ENCODE measurements around the gene ZFYVE26. TPM values are rescaled to one million over a fixed set of nuclear protein-coding genes. Genes with fewer than 3 reads are reported as not detected.

Gene ZFYVE26
- total RNA-seq, 1 experiment from 2014 or later = 19.9 TPM

DNA sequence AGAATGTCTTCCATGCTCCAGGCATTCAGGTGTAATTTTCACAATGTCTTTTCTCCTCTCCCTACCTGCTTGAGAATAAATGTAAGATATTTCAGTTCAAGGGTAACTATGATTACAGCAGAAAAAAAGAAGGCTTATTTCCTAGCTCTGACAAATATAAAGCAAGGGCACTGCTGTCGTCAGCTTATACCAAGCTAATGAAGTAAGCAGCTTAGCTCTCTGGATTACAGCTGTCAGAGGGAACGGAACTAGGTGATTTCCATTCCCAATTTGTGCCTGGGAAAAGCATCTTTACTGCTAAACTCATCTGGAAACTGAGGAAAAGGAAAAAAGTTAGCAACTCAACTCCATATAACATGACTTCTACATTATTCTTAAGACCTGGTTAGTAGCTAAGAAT lies 56.5 kb downstream of the ZFYVE26 start:
- no peak overlapping the region for H3K14ac ChIP-seq (ENCODE audit: insufficient read depth, low read length)
- H3K18ac ChIP-seq (ENCODE audit: insufficient read length, low read depth, low read length) = no peak overlapping the region
- H4K91ac ChIP-seq (ENCODE audit: insufficient read length, low read depth, low read length) = no peak overlapping the region
- no peak overlapping the region for H2AK5ac ChIP-seq (ENCODE audit: insufficient read length, low read length)
- H3K27me3 ChIP-seq (ENCODE audit: insufficient read depth, low read length) = no peaks in the 10 kb centered on the region
- H3K27ac ChIP-seq (ENCODE audit: insufficient read length, low read depth, low read length) = no peak overlapping the region
- H3K23ac ChIP-seq (ENCODE audit: insufficient read length, low read depth, low read length) = no peak overlapping the region
- H2BK15ac ChIP-seq (ENCODE audit: low read depth, low read length) = no peak overlapping the region
- no peaks in the 10 kb centered on the region for H3K79me1 ChIP-seq (ENCODE audit: insufficient read depth, low read depth, low read length, poor library complexity, severe bottlenecking)
- no peak overlapping the region for H4K8ac ChIP-seq (replicated peaks; ENCODE audit: insufficient read length, low read depth, low read length)
- H2BK12ac ChIP-seq (ENCODE audit: insufficient read length, low read depth, low read length) = no peak overlapping the region
- H3T11ph ChIP-seq (ENCODE audit: low read length) = no peak overlapping the region
- no peaks in the 10 kb centered on the region for H3K27me3 Mint-ChIP-seq (ENCODE audit: low read depth)
- H3K27ac Mint-ChIP-seq = no peak overlapping the region
- H3K4me3 Mint-ChIP-seq = no peak overlapping the region
- H2AFZ ChIP-seq (ENCODE audit: low read length) = no peak overlapping the region
- H3K4me1 ChIP-seq (ENCODE audit: insufficient read depth, low read length) = no peaks in the 10 kb centered on the region
- no peaks in the 10 kb centered on the region for H4K20me1 ChIP-seq (ENCODE audit: control insufficient read depth, insufficient read depth, insufficient read length)
- H4K5ac ChIP-seq (ENCODE audit: insufficient read length, low read depth, low read length) = no peak overlapping the region
- H3K4me2 ChIP-seq (ENCODE audit: insufficient read depth, insufficient read length, low read length) = no peak overlapping the region
- no peak overlapping the region for H3K4ac ChIP-seq (ENCODE audit: low read depth, low read length)
- TF ChIP-seq CTCF (conservative IDR thresholded peaks at IDR 0.05) = no peak
- no peak overlapping the region for H3K9ac ChIP-seq (ENCODE audit: extremely low read depth, insufficient read length, low read length)
- H3K56ac ChIP-seq (ENCODE audit: insufficient read length, low read depth, low read length) = no peak overlapping the region
- H2BK20ac ChIP-seq (ENCODE audit: low read depth, low read length, poor library complexity, severe bottlenecking) = no peak overlapping the region
- H3K9me3 Mint-ChIP-seq = no peaks in the 10 kb centered on the region
- WGBS (ENCODE audit: extremely low coverage, insufficient read length, low lambda C conversion rate) = no CpG with 5 or more reads among the region's 2 CpGs
- peaks cover 3 to 42% (median 27%) of the 10 kb centered on the region in 3 experiments; a peak in 6 of 7 replicates for H3K36me3 Mint-ChIP-seq (ENCODE audit: insufficient read depth in 1 of 3, low read depth in 3 of 3)
- DNase-seq = no peak
- no peak overlapping the region for H2BK5ac ChIP-seq (ENCODE audit: insufficient read length, low read length)
- H3K9me3 ChIP-seq (ENCODE audit: control insufficient read depth, low read depth, low read length) = no peaks in the 10 kb centered on the region
- no peaks in the 10 kb centered on the region for H3K4me1 Mint-ChIP-seq
- H2BK120ac ChIP-seq (ENCODE audit: low read depth, low read length, poor library complexity, severe bottlenecking) = no peak overlapping the region
- no peaks in the 10 kb centered on the region for H3K23me2 ChIP-seq (ENCODE audit: insufficient read length, low read depth, low read length, poor library complexity, severe bottlenecking)
- no peaks in the 10 kb centered on the region for H3K79me2 ChIP-seq (ENCODE audit: insufficient read depth, low read length)

Measured in H9 (cell line).